GM23338 (cell line): ENCODE measurements around the gene INPP5D.

Source experiments
- CREB1 ChIP-seq: fragments of 250-450 bp; sonication (Bioruptor Pico); IDR thresholded peaks from 2 replicates; pipeline ENCODE4 v1.5.0; 2020; ENCODE audit warnings: low read depth, mild to moderate bottlenecking, moderate library complexity
- CTCF ChIP-seq, 2 experiments: fragments of 200-600 bp in 1 of 2; sonication (generic) in 1 of 2; conservative IDR thresholded peaks; 2 replicates each; pipeline versions ENCODE4 v1.5.1 to v1.6.1; 2016 to 2017; ENCODE audit warnings: antibody characterized with exemption in 2 of 2, low read depth in 2 of 2, mild to moderate bottlenecking in 2 of 2, moderate library complexity in 1 of 2
- EZH2 ChIP-seq: fragments of 200-600 bp; sonication (generic); IDR thresholded peaks from one replicate; pipeline ENCODE4 v1.8.0; 2017; ENCODE audit warnings: antibody characterized with exemption, mild to moderate bottlenecking, low read depth; ENCODE audit not compliant: unreplicated experiment
- EZH2phosphoT487 ChIP-seq: fragments of 200-600 bp; sonication (generic); IDR thresholded peaks from one replicate; pipeline ENCODE4 v1.8.1; 2018; ENCODE audit warnings: antibody characterized with exemption; ENCODE audit not compliant: unreplicated experiment
- JUNB ChIP-seq: IDR thresholded peaks from one replicate; pipeline ENCODE4 v1.6.1; 2016; ENCODE audit warnings: antibody characterized with exemption; ENCODE audit not compliant: unreplicated experiment
- POLR2AphosphoS5 ChIP-seq: IDR thresholded peaks from 2 replicates; pipeline ENCODE4 v1.6.1; 2016; ENCODE audit warnings: antibody characterized with exemption, low read depth
- REST ChIP-seq: IDR thresholded peaks from one replicate; pipeline ENCODE4 v1.6.1; 2018; ENCODE audit warnings: antibody characterized with exemption; ENCODE audit not compliant: unreplicated experiment
- STAT1 ChIP-seq: IDR thresholded peaks from one replicate; pipeline ENCODE4 v1.6.1; 2016; ENCODE audit warnings: antibody characterized with exemption; ENCODE audit not compliant: unreplicated experiment
- ZNF114 ChIP-seq: fragments of 250-450 bp; sonication (Bioruptor Pico); IDR thresholded peaks from 2 replicates; pipeline ENCODE4 v1.5.0; 2020; ENCODE audit warnings: mild to moderate bottlenecking, moderate library complexity

- TF ChIP-seq CTCF (conservative IDR thresholded peaks at IDR 0.05; ENCODE audit: low read depth in 2 of 2) (no peak), POLR2AphosphoS5 (no peak), EZH2 (no peak), CREB1 (CRISPR knock-in tag) (no peak), REST (no peak), JUNB (no peak), EZH2phosphoT487 (no peak), ZNF114 (CRISPR knock-in tag) (no peak), STAT1 (no peak)
Measured at GRCh38 chr2:233015019-233015645, 45.0 kb upstream of the INPP5D start.
